ENCODE data around the gene ACAD8. TPM values are rescaled to one million over a fixed set of nuclear protein-coding genes. Genes with fewer than 3 reads are reported as not detected.

ACAD8 gene
- total RNA-seq, 3 donors from 2014 or later = 20.5 to 46.2 (median 40.4) TPM

DNA sequence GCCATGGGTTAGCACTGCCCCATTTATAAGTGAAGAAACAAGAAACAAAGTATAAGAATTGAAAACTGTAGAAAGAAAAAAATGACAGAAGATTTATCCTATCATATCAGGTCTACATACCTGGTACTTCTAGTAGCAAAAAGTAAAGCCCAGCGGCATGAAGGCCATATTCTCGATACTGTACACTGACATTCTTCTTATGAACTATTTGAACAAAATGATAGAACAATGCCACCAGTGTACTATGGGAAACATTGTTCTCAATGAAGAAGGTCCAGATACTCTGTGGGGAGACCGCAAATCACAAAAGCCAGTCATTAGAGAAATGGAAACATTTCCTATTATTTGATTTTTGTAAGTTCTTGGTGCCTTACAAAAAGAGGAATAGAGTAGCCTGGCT lies 36.6 kb upstream of the ACAD8 start:
- no peaks in the 10 kb centered on the region for H3K27me3 ChIP-seq
- no peak overlapping the region for H3K4me3 ChIP-seq
- no peaks in the 10 kb centered on the region for H3K4me1 ChIP-seq
- intact Hi-C loops (cut with DNase I; ENCODE audit: low total_unique reads) = no loop called here
- no peak overlapping the region for H3K27ac ChIP-seq
- no peaks in the 10 kb centered on the region for H3K9me3 ChIP-seq
- no peaks in the 10 kb centered on the region for H3K36me3 ChIP-seq
- DNase-seq (ENCODE audit: low spot score in 2 of 2) = no peak
- no peak for TF ChIP-seq POLR2AphosphoS5 (IDR thresholded peaks at IDR 0.05)
- TF ChIP-seq, protein P1, sequence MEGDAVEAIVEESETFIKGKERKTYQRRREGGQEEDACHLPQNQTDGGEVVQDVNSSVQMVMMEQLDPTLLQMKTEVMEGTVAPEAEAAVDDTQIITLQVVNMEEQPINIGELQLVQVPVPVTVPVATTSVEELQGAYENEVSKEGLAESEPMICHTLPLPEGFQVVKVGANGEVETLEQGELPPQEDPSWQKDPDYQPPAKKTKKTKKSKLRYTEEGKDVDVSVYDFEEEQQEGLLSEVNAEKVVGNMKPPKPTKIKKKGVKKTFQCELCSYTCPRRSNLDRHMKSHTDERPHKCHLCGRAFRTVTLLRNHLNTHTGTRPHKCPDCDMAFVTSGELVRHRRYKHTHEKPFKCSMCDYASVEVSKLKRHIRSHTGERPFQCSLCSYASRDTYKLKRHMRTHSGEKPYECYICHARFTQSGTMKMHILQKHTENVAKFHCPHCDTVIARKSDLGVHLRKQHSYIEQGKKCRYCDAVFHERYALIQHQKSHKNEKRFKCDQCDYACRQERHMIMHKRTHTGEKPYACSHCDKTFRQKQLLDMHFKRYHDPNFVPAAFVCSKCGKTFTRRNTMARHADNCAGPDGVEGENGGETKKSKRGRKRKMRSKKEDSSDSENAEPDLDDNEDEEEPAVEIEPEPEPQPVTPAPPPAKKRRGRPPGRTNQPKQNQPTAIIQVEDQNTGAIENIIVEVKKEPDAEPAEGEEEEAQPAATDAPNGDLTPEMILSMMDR (IDR thresholded peaks at IDR 0.05) = no peak
- no peak for TF ChIP-seq POLR2A (IDR thresholded peaks at IDR 0.05)

DNA sequence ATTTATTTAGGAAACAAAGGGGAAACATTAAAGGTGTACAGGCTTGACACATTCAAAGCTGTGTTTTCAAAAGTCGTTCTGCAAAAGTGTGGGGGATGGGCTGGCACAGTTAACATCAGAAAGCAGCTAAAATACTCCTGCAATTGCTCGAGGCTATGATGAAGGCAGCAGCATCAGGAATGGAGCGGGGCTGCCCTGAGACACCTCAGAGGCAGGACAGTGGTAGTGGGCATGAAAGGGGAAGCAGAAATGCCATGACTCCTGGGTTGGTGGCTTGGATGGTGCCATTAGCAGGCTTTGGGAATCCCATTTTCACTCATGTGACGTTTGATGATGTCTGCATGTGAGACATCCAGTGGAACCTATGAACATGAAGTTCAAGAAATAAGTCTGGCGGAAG lies 30.2 kb upstream of the ACAD8 start:
- Histone ChIP-seq H3K27me3 (no peaks in the 10 kb centered on the region), H3K27ac (no peak overlapping the region), H3K4me3 (peak overlapping the region; percentile 80 to 99 (median 81)), H3K4me1 (peaks cover 5 to 11% of the 10 kb centered on the region in 2 donors), H3K9me3 (no peaks in the 10 kb centered on the region), H3K36me3 (no peaks in the 10 kb centered on the region)
- TF ChIP-seq POLR2AphosphoS5 (IDR thresholded peaks at IDR 0.05) = no peak
- TF ChIP-seq, protein P1 (IDR thresholded peaks at IDR 0.05) = no peak
- TF ChIP-seq POLR2A (IDR thresholded peaks at IDR 0.05) = no peak
- intact Hi-C loops (cut with DNase I; ENCODE audit: low total_unique reads) = no loop called here
- no peak for DNase-seq (ENCODE audit: low spot score in 2 of 2)

DNA sequence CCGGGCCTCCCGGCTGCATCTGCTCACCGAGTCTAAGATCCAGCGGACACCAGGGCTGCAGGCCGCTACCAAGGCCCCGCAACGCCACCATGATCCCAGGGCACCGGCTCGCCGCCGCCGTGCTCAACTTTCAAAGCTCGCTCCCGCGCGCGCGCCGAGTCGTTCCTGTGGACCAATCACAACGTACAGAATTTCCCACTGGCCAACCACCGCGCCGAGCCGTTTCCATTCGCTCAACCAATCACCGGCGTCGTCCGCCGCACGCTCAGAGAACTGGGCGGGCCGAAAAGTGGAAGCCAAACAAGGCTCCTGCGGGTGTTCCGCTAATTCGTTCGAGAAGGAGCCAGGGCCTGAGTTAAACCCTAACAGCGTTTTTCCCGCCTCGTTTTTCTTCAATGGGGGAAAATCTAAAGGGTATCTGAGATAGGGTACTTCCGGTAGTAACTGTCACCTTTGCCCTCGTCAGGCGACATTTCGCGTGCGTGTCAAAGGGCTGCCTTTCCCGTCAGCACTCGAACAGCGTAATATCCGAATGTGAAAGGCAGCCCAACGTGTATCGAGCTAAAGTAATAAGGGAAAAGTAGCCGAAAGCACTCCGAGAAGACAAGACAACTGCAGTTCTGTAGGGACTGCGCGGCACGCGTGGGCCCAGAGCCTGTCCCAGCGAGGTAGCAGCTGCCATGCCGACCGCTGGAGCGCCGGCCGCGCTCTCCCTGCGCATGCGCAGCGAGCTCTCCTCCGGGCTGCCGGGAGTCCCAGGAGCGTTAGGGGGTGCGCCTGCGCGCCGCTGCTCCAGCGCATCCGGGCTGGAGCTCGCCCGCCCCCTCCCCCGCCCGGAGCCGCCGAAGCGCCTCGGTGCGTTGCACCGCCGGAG lies 29.3 kb upstream of the ACAD8 start, which contains the start of the genes NCAPD3 and VPS26B:
NCAPD3 (minus strand) TSS at position 132 of the 874 bp plus-strand sequence; CDS start at position 91, 41 bp downstream.
VPS26B (plus strand) TSS at position 836 of the 874 bp plus-strand sequence. CDS start 452 bp downstream, outside the sequence.
- Histone ChIP-seq H3K27me3 (no peaks in the 10 kb centered on the region), H3K27ac (peak within 1 kb of the TSS; percentile 90 to 95), H3K36me3 (no peaks in the 10 kb centered on the region), H3K4me1 (peaks cover 5 to 11% of the 10 kb centered on the region in 2 donors), H3K9me3 (no peaks in the 10 kb centered on the region), H3K4me3 (peak within 1 kb of the TSS; percentile 80 to 99 (median 81))
- peak; percentile 99 for TF ChIP-seq POLR2A (IDR thresholded peaks at IDR 0.05)
- TF ChIP-seq, protein P1 (IDR thresholded peaks at IDR 0.05) = no peak
- TF ChIP-seq POLR2AphosphoS5 (IDR thresholded peaks at IDR 0.05) = peak; percentile 99 to 100 (median 99)
- intact Hi-C loops (cut with DNase I; ENCODE audit: low total_unique reads) = no loop called here
- DNase-seq (ENCODE audit: low spot score in 2 of 2) = peak; percentile 97 to 98

DNA sequence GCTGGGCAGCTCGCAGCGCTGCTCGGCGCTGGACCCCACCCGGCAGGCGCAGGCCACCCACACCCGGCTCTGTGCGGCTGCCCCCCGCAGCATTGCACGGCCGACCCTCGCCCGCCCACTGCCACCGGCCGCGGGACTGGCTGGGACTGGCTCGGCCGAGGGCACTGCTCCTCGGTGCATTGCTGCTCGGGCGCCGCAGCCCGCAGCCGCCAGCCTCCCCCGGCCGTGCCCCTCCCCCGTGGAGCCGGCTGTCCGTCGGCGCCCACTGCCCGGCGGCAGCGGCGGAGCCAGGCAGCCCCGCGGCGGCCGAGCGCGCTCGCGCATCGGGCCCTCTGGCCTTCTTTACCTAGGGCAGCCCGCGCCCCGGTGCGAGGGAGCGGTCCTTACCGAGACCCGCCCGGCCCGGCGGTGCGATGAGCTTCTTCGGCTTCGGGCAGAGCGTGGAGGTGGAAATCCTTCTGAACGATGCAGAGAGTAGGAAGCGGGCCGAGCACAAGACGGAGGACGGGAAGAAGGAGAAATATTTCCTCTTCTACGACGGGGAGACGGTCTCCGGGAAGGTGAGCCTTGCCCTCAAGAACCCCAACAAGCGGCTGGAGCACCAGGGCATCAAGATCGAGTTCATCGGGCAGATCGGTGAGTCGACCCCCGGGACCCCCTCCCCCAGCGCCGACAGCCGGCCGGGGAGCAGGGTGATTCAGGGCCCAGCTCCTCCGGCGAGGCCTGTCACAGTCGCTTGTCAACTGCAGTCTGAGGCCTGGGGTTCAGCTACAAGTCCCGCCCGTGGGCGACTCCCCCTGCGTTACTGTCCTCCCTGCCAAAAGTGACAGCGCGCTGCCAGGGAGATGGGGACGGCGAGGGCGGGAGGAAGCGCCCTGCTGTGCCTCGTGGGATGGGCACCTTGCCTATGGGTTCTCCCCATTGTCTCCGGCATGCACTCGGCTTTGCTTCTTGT lies 28.4 kb upstream of the ACAD8 start:
- Histone ChIP-seq H3K27me3 (no peaks in the 10 kb centered on the region), H3K4me3 (peak overlapping the region; percentile 80 to 99 (median 81)), H3K9me3 (no peaks in the 10 kb centered on the region), H3K27ac (peak overlapping the region; percentile 90 to 95), H3K4me1 (peaks cover 5 to 11% of the 10 kb centered on the region in 2 donors), H3K36me3 (no peaks in the 10 kb centered on the region)
- intact Hi-C loops (cut with DNase I; ENCODE audit: low total_unique reads) = no loop called here
- TF ChIP-seq POLR2AphosphoS5 (IDR thresholded peaks at IDR 0.05) (no peak), POLR2A (IDR thresholded peaks at IDR 0.05) (no peak)
- TF ChIP-seq, protein P1 (IDR thresholded peaks at IDR 0.05) = no peak
- DNase-seq (ENCODE audit: low spot score in 2 of 2) = peak; percentile 45 to 76

Measured in breast epithelium (tissue), 4 donors.